Activated T-cell treated with anti-CD3 and anti-CD28 coated beads, Interleukin-2, amount 50 U/mL, for 24 hours (primary cell): Measurements from ENCODE around the gene UST.
"Not testable (repeated sequence)": the region's sequence is repeated elsewhere in the genome, so short reads cannot be mapped to it uniquely, and the experiment has no call there.

Experiments used
- DNase-seq: peaks from one replicate; pipeline ENCODE4 v3.0.0-alpha.2; 2020
- H3K27ac Mint-ChIP-seq: 2 replicates; pipeline ENCODE4 v1.8.0; 2020; ENCODE audit warnings: mild to moderate bottlenecking, mixed read lengths
- H3K27me3 Mint-ChIP-seq: 2 replicates; pipeline ENCODE4 v1.8.0; 2020; ENCODE audit warnings: mixed read lengths
- H3K36me3 Mint-ChIP-seq: 2 replicates; pipeline ENCODE4 v1.8.0; 2020; ENCODE audit warnings: low read depth, mixed read lengths
- H3K4me1 Mint-ChIP-seq: 2 replicates; pipeline ENCODE4 v1.8.0; 2020; ENCODE audit warnings: low read depth, mixed read lengths
- H3K4me3 Mint-ChIP-seq: 2 replicates; pipeline ENCODE4 v1.8.0; 2020; ENCODE audit warnings: mild to moderate bottlenecking, moderate library complexity, mixed read lengths
- H3K9me3 Mint-ChIP-seq: 2 replicates; pipeline ENCODE4 v1.8.0; 2020; ENCODE audit warnings: mixed read lengths

The UST gene

DNA sequence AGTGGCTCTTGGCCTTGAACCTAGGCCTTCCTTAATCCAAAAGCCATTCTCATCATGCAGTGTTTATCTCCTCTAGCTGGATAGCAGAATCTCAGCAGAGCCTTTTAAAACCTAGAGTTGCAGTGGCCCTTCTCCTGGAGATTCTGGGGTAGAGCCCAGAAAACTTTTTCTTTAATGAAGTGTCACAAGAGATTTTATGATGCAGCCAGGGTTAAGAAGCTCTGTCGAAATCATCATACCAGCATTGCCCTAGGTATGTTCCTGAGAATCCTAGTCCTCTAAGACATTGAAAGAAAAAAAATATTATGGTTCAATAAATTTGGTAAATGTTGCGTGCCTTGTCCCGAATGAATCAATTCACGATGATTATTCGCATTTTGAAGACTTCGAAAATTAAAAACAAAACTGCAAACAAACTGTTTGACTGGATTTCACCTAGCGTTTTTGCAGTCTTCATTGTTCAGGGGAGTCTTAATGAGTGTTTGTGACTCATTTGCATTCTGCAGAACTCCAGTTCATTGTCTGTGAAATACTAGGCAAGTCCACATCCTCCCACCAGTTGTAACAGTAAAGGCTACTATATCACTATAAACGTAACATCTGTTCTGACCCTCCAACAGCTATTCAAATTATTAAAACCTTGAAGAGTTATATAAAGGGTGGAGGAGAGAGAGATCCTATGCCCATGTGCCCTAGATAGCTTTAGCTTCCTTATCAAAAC lies 198.6 kb downstream of the UST start:
- no peak overlapping the region for H3K4me3 Mint-ChIP-seq
- no peaks in the 10 kb centered on the region for H3K9me3 Mint-ChIP-seq
- H3K36me3 Mint-ChIP-seq: no peaks in the 10 kb centered on the region
- H3K27me3 Mint-ChIP-seq: no peaks in the 10 kb centered on the region
- no peak for DNase-seq
- no peak overlapping the region for H3K27ac Mint-ChIP-seq
- H3K4me1 Mint-ChIP-seq: peaks cover 1% of the 10 kb centered on the region

DNA sequence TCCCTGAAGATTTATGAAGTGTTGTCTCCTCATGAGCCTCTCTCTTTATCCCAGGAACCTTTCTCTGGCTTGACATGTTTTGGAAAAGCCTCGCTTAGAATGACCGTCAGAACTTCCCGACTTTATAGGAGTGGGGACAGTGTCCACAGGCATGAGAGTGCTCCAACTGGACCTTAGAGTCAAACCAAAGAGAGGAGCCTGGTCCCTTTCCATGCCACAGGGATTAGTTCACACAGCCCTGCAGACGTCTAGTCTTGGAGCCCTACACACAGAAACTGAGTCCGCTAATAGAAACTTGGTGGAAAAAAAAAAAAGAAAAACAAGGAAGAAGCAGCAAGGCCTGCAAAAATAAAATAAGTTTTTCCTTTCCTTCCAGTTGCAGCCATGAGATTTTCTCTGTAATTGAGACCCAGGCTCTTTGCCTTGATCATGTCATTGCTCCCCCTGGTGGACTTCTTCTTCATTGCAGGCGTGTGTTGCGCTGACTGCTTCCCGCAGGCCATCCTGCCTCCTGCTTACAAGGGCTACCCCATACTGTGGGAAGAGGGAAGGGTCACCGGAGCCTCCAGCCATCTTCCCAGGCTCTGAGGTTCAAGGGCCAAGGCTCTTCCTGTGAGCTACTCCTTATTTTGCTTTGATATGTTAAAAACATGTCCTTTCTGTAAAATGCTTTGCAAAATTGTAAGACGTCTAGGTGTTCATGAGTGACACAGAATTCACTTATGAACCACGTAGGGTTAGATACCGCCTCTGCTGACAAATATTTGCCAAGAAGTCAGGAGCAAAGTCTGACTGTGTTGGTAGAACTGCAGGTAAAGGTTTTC lies 201.0 kb downstream of the UST start:
- peak; percentile 85 for DNase-seq
- no peak overlapping the region for H3K4me3 Mint-ChIP-seq
- no peak overlapping the region for H3K27ac Mint-ChIP-seq
- no peaks in the 10 kb centered on the region for H3K36me3 Mint-ChIP-seq
- no peaks in the 10 kb centered on the region for H3K27me3 Mint-ChIP-seq
- H3K9me3 Mint-ChIP-seq: no peaks in the 10 kb centered on the region
- H3K4me1 Mint-ChIP-seq: peaks cover 1% of the 10 kb centered on the region

DNA sequence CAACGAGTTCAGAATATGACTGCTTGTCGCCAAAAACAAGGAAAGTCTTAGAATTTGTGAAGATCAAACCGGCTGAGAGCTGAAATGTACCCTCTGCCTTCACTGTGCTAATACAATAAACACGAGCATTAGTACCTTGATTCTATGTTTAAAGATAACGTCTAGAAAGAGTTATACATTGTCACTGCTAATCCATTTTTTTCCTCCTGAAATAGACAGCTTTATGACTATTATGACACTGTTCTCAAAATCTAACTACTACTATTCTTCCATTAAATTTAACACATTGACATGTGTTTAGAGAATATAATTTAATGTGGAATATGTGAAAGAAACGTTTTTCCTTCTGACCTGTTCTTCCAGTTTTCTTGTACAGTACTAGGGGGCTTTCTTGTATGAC lies 204.8 kb downstream of the UST start:
- no peaks in the 10 kb centered on the region for H3K36me3 Mint-ChIP-seq
- H3K4me1 Mint-ChIP-seq: no peaks in the 10 kb centered on the region
- H3K4me3 Mint-ChIP-seq: no peak overlapping the region
- H3K9me3 Mint-ChIP-seq: no peaks in the 10 kb centered on the region
- no peak for DNase-seq
- H3K27me3 Mint-ChIP-seq: no peaks in the 10 kb centered on the region
- no peak overlapping the region for H3K27ac Mint-ChIP-seq

GRCh38 chr6:148952147-148953035 lies 205.6 kb downstream of the UST start:
- Mint-ChIP-seq H3K4me1 (no peaks in the 10 kb centered on the region), H3K27ac (no peak overlapping the region), H3K9me3 (no peaks in the 10 kb centered on the region), H3K4me3 (no peak overlapping the region), H3K36me3 (no peaks in the 10 kb centered on the region), H3K27me3 (no peaks in the 10 kb centered on the region)
- no peak for DNase-seq

- no peaks in the 10 kb centered on the region for H3K4me1 Mint-ChIP-seq
- H3K9me3 Mint-ChIP-seq: no peaks in the 10 kb centered on the region
- H3K27ac Mint-ChIP-seq: no peak overlapping the region
- H3K27me3 Mint-ChIP-seq: no peaks in the 10 kb centered on the region
- no peak for DNase-seq
- no peaks in the 10 kb centered on the region for H3K36me3 Mint-ChIP-seq
- no peak overlapping the region for H3K4me3 Mint-ChIP-seq
Observed at GRCh38 chr6:148954461-148954860, 207.6 kb downstream of the UST start.

DNA sequence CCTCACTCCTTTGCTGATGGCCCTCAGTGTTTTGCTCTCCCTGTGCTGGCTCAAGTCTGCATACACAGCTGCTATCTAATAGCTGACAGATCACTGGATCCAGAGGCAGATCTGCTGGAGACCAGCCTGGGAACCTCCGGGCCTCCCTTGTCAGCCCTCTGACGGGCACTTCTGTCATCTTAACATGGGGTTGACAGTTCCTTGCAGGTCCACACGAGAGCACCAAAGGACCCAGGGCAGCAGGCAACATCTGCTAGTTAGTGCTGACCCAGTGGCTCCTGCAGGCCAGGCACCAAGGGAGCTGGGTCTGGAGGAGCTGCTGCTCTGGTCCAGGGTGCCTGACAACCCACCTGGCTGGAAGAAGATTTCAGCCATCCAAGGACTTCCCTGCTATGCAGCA lies 208.1 kb downstream of the UST start:
- no peak for DNase-seq
- Mint-ChIP-seq H3K36me3 (no peaks in the 10 kb centered on the region), H3K27ac (no peak overlapping the region), H3K4me1 (no peaks in the 10 kb centered on the region), H3K9me3 (no peaks in the 10 kb centered on the region), H3K4me3 (no peak overlapping the region), H3K27me3 (no peaks in the 10 kb centered on the region)

- no peak overlapping the region for H3K4me3 Mint-ChIP-seq
- no peaks in the 10 kb centered on the region for H3K9me3 Mint-ChIP-seq
- H3K4me1 Mint-ChIP-seq: no peaks in the 10 kb centered on the region
- H3K27me3 Mint-ChIP-seq: no peaks in the 10 kb centered on the region
- no peaks in the 10 kb centered on the region for H3K36me3 Mint-ChIP-seq
- DNase-seq: no peak
- no peak overlapping the region for H3K27ac Mint-ChIP-seq
Observed at GRCh38 chr6:148955441-148955840, 208.6 kb downstream of the UST start.

DNA sequence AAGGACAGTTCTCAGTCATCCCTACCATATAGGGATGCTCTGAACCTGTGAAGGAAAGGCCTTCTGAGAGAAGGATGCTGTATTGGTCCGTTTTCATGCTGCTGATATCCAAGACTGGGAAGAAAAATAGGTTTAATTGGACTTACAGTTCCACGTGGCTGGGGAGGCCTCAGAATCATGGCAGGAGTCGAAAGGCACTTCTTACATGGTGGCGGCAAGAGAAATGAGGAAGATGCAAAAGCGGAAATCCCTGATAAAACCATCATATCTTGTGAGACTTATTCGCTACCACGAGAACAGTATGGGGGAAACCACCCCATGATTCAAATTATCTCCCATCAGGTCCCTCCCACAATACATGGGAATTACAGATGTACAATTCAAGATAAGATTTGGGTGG lies 209.3 kb downstream of the UST start:
- H3K27me3 Mint-ChIP-seq, H3K9me3 Mint-ChIP-seq, H3K4me3 Mint-ChIP-seq, H3K4me1 Mint-ChIP-seq, DNase-seq, H3K27ac Mint-ChIP-seq, H3K36me3 Mint-ChIP-seq: not testable (repeated sequence)

DNA sequence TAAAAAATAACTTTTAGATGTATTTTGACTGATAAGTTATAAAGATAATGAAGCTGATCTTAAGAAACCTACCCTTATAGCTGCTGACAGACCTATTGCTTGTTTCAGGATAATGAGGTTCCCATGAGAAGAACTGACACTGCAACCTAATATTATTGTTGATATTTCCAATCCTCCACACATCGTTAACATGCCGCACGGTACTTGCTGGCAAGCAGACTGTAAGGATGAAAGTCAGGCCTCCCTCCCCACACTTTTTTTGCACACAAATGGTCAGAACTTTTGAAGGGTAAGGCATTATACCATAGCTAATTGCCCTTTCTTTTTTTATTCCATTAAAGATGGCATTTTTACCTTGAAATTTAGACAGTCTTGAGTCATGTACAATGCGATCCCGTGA lies 210.9 kb downstream of the UST start:
- Mint-ChIP-seq H3K4me1 (no peaks in the 10 kb centered on the region), H3K4me3 (no peak overlapping the region), H3K27ac (no peak overlapping the region), H3K9me3 (no peaks in the 10 kb centered on the region), H3K27me3 (no peaks in the 10 kb centered on the region), H3K36me3 (no peaks in the 10 kb centered on the region)
- no peak for DNase-seq

- Mint-ChIP-seq H3K27me3 (no peaks in the 10 kb centered on the region), H3K4me1 (no peaks in the 10 kb centered on the region), H3K36me3 (no peaks in the 10 kb centered on the region), H3K9me3 (no peaks in the 10 kb centered on the region), H3K27ac (no peak overlapping the region), H3K4me3 (no peak overlapping the region)
- DNase-seq: no peak
Observed at GRCh38 chr6:148959008-148959407, 212.2 kb downstream of the UST start.

DNA sequence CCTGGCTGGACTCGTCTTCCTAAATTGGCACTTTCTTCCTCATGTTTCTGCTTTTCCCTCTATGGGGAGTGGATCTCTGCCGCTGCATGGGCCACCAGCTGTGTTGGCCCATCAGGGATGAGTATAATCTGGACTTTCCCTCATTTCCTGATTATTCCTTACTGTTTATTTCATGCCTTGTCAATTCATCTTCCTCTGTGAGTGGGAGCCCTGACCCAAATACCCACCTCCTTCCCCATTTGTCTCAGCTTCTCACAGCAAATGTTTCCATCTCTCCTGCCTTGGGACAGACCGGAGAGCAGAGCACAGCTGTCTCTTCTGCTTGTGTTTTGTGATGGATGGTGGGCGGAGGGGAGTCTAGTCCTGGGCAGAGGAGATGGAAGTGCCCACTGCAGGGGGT lies 212.7 kb downstream of the UST start:
- Mint-ChIP-seq H3K4me1 (no peaks in the 10 kb centered on the region), H3K27ac (no peak overlapping the region)

GRCh38 chr6:148962854-148963515 lies 216.2 kb downstream of the UST start:
- H3K27ac Mint-ChIP-seq: no peak overlapping the region
- no peaks in the 10 kb centered on the region for H3K4me1 Mint-ChIP-seq

More for the DNA sequence above, 212.7 kb downstream of the UST start:
- Mint-ChIP-seq H3K27me3 (no peaks in the 10 kb centered on the region), H3K4me3 (no peak overlapping the region), H3K36me3 (no peaks in the 10 kb centered on the region), H3K9me3 (no peaks in the 10 kb centered on the region)
- no peak for DNase-seq

GRCh38 chr6:148963738-148964137 lies 216.9 kb downstream of the UST start:
- H3K36me3 Mint-ChIP-seq: no peaks in the 10 kb centered on the region
- H3K27ac Mint-ChIP-seq: no peak overlapping the region
- no peaks in the 10 kb centered on the region for H3K9me3 Mint-ChIP-seq
- no peaks in the 10 kb centered on the region for H3K4me1 Mint-ChIP-seq
- DNase-seq: no peak
- H3K27me3 Mint-ChIP-seq: no peaks in the 10 kb centered on the region
- H3K4me3 Mint-ChIP-seq: no peak overlapping the region

More at GRCh38 chr6:148962854-148963515, 216.2 kb downstream of the UST start:
- Mint-ChIP-seq H3K4me3 (no peak overlapping the region), H3K36me3 (no peaks in the 10 kb centered on the region), H3K9me3 (no peaks in the 10 kb centered on the region), H3K27me3 (no peaks in the 10 kb centered on the region)
- DNase-seq: no peak

DNA sequence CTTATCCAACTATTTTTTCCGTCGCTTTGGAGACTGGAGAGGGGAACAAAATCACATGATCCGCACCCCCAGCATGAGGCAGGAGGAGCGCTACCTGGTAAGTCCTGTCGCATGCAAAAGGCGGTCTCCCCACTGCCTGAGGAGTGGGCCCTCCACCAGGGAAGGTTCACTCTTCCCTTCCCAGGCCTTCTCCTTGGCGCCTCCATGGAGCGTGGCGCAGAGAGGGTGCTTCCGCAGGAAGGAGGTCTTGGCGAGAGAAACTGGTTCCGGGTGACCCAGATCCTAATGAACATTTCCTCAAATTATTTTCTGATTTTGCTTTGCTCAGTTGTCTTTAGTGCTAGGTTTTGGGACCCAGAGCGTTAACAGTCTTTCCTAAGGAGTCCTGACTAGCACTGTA lies 217.6 kb downstream of the UST start:
- H3K27ac Mint-ChIP-seq: no peak overlapping the region
- H3K9me3 Mint-ChIP-seq: no peaks in the 10 kb centered on the region
- no peaks in the 10 kb centered on the region for H3K27me3 Mint-ChIP-seq
- no peaks in the 10 kb centered on the region for H3K36me3 Mint-ChIP-seq
- no peaks in the 10 kb centered on the region for H3K4me1 Mint-ChIP-seq
- H3K4me3 Mint-ChIP-seq: no peak overlapping the region
- DNase-seq: no peak
